Measurements from ENCODE around the gene SIX5.

The SIX5 gene

DNA sequence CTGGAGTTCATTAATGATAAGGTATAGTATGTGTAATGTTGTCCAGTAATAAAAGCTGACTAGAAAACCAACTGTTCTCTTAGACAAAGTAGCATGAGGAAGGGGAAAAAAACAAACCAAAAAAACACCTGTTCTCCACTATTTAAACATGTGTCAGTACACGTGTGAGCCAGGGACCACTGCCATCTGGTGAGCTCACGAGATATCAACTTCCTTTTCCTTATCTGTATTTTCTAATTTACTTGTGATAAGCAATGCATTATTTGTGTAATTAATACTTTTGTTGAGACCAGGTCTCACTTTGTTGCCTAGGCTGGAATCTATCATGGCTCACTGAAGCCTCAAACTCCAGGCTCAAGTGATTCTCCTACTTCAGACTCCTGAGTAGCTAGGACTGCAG lies 4.3 kb upstream of the SIX5 start:
- no peak for DNase-seq (ENCODE audit: low read depth in 3 of 3)

DNA sequence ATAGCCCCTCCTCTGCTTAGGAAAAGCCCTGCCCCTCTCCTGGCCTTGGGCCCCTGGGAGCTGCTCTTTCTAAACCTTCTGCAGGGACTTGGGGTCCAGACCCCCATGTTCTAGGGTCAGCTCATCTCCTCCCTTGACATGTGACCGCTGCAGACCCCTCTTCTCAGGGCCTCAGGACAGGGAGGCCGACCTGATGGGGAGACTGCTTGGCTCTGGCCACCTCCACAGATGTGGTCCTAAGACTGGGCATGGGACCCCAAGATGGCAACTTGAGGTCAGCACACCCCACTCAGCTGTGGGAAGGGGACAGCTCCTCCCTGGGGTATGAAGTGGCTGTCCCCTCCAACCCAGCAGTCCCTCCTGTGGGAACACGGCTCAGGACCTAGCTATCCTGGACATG lies 3.9 kb upstream of the SIX5 start:
- no peak for DNase-seq (ENCODE audit: low read depth in 3 of 3)

DNA sequence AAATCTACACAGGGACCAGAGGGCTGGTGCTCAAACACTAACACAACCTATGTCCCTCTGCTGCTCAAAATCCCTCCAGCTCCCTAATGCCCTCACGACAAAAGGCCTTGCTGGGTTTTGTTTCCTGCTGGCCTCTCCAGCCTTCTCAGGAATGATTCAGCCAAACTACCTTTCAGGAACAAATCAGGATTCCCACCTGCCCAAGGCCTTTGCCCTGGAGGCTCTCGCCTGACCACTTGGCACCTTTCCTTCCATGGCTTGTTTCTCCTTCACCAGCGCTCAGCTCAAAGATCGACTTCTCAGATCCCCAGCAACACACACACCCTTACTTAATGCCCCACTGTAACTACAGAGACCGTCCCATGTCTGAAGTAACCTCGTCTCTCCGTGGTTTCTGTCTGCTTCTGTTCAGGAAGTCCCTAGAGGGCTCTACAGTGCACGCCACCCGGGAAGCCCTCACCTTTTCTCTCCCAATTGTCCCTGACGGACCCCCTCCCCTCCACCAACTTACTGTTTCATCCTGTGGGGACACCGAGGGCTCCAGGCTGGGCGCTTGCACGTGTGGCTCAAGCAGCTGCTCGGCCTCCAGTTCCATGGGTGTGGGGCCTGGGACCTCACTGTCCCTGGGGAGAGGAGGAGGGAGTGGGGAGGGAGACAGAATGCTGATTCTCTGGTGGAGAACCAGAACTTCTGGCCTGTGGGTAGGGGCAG lies 3.2 kb upstream of the SIX5 start:
- no peak for DNase-seq (ENCODE audit: low read depth in 3 of 3)

- no peak for DNase-seq (ENCODE audit: low read depth in 3 of 3)
Measured at GRCh38 chr19:45771311-45771933, 2.4 kb upstream of the SIX5 start.

- peak; percentile 79 to 89 (median 84) for DNase-seq (ENCODE audit: low read depth in 3 of 3)
Measured at GRCh38 chr19:45770192-45771101, 1.4 kb upstream of the SIX5 start.

DNA sequence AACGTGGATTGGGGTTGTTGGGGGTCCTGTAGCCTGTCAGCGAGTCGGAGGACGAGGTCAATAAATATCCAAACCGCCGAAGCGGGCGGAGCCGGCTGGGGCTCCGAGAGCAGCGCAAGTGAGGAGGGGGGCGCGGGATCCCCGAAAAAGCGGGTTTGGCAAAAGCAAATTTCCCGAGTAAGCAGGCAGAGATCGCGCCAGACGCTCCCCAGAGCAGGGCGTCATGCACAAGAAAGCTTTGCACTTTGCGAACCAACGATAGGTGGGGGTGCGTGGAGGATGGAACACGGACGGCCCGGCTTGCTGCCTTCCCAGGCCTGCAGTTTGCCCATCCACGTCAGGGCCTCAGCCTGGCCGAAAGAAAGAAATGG lies 754 bp upstream of the SIX5 start:
- no peak for DNase-seq (ENCODE audit: low read depth in 3 of 3)

DNA sequence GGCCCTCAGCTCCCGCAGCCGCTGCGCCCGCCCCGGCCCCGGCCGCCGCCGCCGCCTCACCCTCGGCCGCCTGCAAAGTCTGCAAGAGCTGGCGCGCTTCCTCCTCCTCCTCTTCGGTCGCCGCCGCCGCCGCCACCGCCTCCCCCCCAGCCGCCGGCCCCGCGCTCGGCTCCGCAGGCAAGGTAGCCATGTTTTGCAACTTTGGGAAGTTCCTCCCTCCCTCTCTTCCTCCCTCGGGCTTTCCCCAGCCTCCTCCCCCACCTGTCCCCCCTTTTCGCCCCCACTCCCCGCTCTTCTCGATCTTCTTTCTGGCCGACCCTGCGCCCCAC lies 433 bp downstream of the SIX5 start:
- DNase-seq (ENCODE audit: low read depth in 3 of 3), result no peak

DNA sequence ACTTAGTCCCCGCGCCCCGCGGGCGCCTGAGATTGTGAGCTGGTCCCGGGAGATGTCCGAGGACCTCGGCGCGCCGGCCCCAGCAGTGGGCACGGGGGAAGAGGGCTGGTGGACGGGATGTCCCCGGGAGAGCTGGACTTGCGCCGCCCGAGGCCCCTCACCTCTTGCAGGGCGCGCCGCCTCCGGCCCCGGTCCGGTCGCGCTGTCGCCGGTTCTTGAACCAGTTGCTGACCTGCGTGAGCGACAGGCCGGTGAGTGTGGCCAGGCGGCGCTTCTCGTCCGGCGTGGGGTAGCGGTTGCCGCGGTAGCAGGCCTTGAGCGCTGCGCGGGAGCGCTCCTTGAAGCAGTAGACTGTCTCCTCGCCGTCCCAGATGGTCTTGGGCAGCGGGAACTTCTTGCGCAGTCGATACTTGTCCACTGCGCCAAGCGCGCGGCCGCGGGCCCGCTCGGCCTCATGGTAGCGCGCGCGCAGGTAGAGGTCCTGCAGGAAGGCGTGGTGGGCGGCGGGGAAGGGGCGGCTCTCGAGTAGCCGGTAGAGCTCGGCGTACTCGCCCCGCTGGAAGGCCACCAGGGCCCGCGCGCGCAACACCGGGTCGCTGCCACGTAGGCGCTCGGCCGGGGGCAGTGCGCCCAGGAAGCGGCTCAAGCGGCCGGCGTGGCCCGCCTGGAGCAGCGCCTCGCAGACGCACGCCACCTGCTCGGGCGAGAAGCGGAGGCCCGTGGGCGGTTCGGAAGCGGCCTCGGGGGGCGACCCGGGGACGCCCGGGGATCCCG lies 984 bp downstream of the SIX5 start:
- no peak for DNase-seq (ENCODE audit: low read depth in 3 of 3)

DNA sequence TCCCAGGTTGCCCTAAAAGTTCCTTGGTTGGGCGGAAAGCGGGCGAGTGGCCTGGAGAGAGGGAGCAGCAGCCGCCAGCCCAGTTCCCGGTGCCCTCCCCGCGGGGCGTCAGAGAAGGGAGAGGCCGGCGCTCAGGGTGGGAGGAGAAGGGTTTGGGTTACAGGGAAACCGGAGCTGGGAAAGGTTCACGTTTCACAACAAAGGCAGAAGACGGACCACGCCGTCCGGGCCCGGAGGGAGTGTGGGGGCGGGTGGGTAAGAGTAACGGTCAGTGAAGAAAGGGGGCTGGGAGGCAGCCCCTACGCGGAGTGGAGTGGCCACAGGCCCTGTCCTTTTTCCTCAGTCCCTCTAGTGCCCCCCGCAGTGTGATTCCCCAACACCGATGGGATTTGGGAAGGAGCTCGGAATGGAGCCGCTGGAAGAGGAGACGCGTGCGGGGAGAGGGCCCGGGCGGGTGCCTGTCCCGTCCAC lies 1.6 kb downstream of the SIX5 start:
- DNase-seq (ENCODE audit: low read depth in 3 of 3), result no peak

- DNase-seq (ENCODE audit: low read depth in 3 of 3), result no peak
Measured at GRCh38 chr19:45766869-45767346, 2.1 kb downstream of the SIX5 start.

DNA sequence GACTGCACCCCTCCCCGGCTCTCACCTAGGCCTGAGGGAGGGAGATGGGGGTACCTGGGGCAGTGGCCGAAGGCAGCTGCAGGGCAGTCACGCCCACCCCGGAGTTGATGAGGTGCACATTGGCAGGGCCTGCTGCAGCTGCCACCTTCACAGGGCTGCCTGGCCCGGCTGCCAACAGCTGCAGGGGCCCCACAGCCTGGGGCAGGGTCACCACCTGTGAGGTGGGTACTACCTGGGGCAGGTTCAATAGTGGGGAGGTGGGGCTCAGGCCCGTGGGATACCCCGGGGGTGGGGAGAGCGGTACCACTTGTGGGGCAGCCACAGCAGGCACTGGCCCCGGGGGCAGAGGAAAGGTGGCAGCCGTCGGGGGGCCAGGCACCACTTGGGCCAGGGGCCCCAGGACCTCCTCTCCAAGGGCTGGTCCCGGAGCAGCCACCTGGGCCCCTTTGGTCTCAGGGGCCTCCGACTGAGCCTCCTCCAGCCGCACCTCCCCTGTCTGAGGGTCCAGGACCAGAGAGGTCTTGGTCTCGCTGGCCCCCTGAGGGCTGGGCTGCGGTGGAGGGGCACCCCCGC lies 2.7 kb downstream of the SIX5 start:
- no peak for DNase-seq (ENCODE audit: low read depth in 3 of 3)

- DNase-seq (ENCODE audit: low read depth in 3 of 3), result no peak
Measured at GRCh38 chr19:45765702-45766295, 3.3 kb downstream of the SIX5 start.

GRCh38 chr19:45764945-45765701 lies 3.9 kb downstream of the SIX5 start:
- no peak for DNase-seq (ENCODE audit: low read depth in 3 of 3)

GRCh38 chr19:45764475-45764874 lies 4.6 kb downstream of the SIX5 start:
- DNase-seq (ENCODE audit: low read depth in 3 of 3), result no peak

DNA sequence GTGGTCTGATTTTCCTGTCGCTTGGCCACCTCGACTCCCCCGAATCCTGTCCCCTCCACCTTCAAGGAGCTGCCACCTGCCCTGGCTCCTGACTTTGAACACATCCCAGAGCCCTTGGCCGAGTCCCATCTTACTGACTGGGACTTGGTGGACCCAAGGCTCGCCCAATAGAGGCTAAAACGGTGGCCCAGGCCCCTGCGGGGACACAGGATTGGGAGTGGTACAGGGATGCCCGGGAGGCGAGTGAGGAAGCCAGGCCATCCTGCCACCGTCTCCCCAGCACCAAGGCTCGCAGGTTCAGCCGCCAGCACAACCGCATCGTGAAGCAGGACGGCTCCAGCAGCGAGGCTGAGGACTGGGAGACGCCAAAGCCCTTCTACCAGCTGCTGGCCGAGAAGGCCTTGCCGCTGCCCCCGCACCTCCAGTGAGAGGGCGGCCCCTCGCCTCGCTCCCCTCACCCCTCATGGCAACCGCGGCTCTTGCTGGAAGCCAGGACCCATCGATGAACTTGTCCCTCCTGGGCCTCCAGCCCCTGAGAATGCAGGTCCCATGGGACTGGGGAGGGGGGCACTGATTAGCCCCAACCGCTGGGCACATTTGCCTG lies 5.3 kb downstream of the SIX5 start:
- no peak for DNase-seq (ENCODE audit: low read depth in 3 of 3)

- no peak for DNase-seq (ENCODE audit: low read depth in 3 of 3)
Measured at GRCh38 chr19:45762870-45763631, 6.0 kb downstream of the SIX5 start.

DNA sequence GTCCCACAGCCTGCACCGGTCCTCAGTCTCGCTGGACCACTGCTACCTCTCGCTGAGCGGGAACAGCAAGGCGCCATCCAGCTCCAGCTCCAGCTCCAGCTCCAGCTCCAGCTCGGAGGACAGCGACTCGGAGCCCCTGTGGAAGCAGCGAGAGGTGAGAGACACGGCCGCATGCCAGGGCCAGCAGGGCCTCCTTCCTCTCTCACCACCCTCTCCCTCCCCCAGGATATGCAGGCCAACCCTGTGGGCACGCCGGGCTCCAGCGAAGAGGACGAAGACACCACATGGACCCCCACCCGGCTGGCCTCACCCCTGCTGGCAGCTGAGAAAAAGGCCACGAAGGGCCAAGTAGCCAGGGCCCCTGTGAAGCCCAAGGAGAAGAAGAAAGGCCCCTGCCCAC lies 7.3 kb downstream of the SIX5 start:
- no peak for DNase-seq (ENCODE audit: low read depth in 3 of 3)

DNA sequence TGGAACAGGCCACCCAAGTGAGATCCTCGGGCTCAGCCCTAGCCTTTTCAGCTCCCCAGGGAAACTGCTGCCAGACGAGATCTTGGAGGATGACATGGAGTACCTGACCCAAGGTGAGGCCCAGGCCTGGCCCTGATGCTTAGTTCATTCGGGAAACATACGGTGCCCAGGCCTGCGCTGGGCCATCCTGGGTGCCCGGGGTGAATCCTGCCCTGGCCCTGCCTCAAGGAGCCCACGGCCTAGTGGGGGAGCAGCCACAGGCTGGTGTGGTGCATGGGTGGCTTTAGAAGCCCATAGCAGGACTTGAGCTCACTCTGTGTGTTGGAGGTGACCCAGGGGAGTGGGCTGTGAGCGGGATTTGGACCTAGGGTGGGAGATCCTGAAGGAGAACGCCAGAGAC lies 10.1 kb downstream of the SIX5 start:
- no peak for DNase-seq (ENCODE audit: low read depth in 3 of 3)

- no peak for DNase-seq (ENCODE audit: low read depth in 3 of 3)
Measured at GRCh38 chr19:45757695-45758094, 11.4 kb downstream of the SIX5 start.
